Measurements from ENCODE around the gene A4GNT.
"Not testable (repeated sequence)": the region's sequence is repeated elsewhere in the genome, so short reads cannot be mapped to it uniquely, and the experiment has no call there.

The A4GNT gene

DNA sequence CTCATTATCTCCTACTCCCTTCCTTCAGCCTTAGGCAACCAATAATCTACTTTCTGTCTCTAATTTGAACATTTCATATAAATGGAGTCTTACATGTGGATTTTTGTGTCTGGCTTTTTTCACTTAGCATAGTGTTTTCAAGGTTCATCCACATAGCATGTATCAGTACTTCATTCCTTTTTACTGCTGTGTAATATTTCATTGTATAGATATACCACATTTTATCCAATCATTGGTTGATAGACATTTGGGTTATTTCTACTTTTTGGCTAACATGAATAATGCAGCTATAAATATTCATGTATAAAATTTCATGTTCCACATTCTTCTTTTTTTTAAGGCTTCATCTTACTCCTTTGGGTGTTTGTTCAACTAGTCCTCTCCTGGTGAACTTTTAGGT, 22.3 kb upstream of the A4GNT start:
- no peak overlapping the region for H3K9ac ChIP-seq (ENCODE audit: insufficient read length, low read depth)
- H3K27me3 ChIP-seq (ENCODE audit: insufficient read depth, insufficient read length), result no peaks in the 10 kb centered on the region
- H3K4me1 ChIP-seq (ENCODE audit: insufficient read depth, insufficient read length), result no peaks in the 10 kb centered on the region
- TF ChIP-seq ZNF274 (IDR thresholded peaks at IDR 0.05; ENCODE audit: low read depth, low read length), result no peak
- TF ChIP-seq SUZ12 (IDR thresholded peaks at IDR 0.05; ENCODE audit: extremely low read depth, insufficient read depth, insufficient read length), result no peak
- no peak for TF ChIP-seq YY1 (IDR thresholded peaks at IDR 0.05; ENCODE audit: insufficient read depth, insufficient read length)
- H3K36me3 ChIP-seq (ENCODE audit: insufficient read depth, insufficient read length, low read length), result no peaks in the 10 kb centered on the region
- DNase-seq (ENCODE audit: low read depth, low spot score), result no peak
- peaks cover 7% of the 10 kb centered on the region for H3K9me3 ChIP-seq (ENCODE audit: insufficient read depth, low read length)
- H3K4me3 ChIP-seq (ENCODE audit: insufficient read length, low read depth), result no peak overlapping the region

DNA sequence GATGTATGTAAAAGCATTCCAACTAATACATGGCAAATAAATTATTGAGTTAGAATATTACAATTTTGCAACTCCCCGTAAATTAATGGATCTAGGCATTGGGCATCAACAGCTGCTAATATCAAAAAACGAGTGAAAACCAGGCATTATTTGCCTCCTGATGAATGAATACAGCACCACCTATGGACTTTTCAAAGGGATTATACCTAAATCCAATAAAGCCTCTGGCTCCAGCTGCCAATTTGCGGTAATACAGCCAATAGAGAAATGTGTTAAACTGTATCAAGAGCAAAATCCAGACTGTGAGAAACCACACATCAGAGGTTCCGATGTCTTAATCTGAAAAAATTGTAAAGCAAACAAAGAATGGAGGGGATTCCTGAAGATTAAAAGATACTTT, 16.3 kb upstream of the A4GNT start:
- no peak for DNase-seq (ENCODE audit: low read depth, low spot score)
- Histone ChIP-seq H3K4me3 (ENCODE audit: insufficient read length, low read depth) (no peak overlapping the region), H3K36me3 (ENCODE audit: insufficient read depth, insufficient read length, low read length) (no peaks in the 10 kb centered on the region), H3K4me1 (ENCODE audit: insufficient read depth, insufficient read length) (no peaks in the 10 kb centered on the region), H3K9ac (ENCODE audit: insufficient read length, low read depth) (no peak overlapping the region), H3K27me3 (ENCODE audit: insufficient read depth, insufficient read length) (no peaks in the 10 kb centered on the region), H3K9me3 (ENCODE audit: insufficient read depth, low read length) (peaks cover 7% of the 10 kb centered on the region; the same call in 1 of the 2 replicates)
- TF ChIP-seq YY1 (IDR thresholded peaks at IDR 0.05; ENCODE audit: insufficient read depth, insufficient read length) (no peak), ZNF274 (IDR thresholded peaks at IDR 0.05; ENCODE audit: low read depth, low read length) (no peak), SUZ12 (IDR thresholded peaks at IDR 0.05; ENCODE audit: extremely low read depth, insufficient read depth, insufficient read length) (no peak)

DNA sequence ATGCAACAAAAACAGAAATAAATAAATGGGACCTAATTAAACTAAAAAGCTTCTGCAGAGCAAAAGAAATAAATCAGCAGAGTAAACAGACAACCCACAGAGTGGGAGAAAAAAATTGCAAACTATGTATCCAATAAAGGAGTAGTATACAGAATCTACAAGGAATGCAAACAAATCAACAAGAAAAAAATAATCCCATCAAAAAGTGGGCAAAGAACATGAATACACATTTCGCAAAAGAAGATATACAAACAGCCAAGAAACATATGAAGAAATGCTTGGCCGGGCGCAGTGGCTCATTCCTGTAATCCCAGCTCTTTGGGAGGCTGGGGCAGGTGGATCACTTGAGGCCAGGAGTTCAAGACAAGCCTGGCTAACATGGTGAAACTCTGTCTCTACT, 10.0 kb upstream of the A4GNT start:
- H3K36me3 ChIP-seq (ENCODE audit: insufficient read depth, insufficient read length, low read length); H3K4me1 ChIP-seq (ENCODE audit: insufficient read depth, insufficient read length); DNase-seq (ENCODE audit: low read depth, low spot score); H3K9ac ChIP-seq (ENCODE audit: insufficient read length, low read depth); H3K9me3 ChIP-seq (ENCODE audit: insufficient read depth, low read length); H3K4me3 ChIP-seq (ENCODE audit: insufficient read length, low read depth); H3K27me3 ChIP-seq (ENCODE audit: insufficient read depth, insufficient read length): not testable (repeated sequence)

DNA sequence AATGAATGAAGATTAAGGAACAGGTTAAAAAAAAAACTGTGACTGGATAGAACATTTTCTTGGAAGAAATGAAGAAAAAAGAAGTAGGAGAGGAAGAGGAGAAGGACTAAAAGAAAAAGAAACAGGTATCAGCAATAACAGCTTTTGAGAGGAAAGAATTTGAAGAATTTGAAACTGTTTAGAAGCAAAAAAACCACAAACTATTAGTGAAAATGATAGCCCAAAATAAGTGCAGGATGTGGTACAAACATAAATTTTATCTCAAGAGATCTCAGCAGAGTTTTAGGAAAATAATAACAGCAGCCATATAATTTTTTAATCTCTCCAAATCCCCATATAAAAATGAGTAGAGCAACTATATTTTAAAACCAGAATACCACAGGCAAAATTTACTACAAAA, 8.8 kb upstream of the A4GNT start:
- no peaks in the 10 kb centered on the region for H3K36me3 ChIP-seq (ENCODE audit: insufficient read depth, insufficient read length, low read length)
- H3K4me1 ChIP-seq (ENCODE audit: insufficient read depth, insufficient read length), result peaks cover 1% of the 10 kb centered on the region
- no peak for DNase-seq (ENCODE audit: low read depth, low spot score)
- H3K9ac ChIP-seq (ENCODE audit: insufficient read length, low read depth), result no peak overlapping the region
- H3K27me3 ChIP-seq (ENCODE audit: insufficient read depth, insufficient read length), result no peaks in the 10 kb centered on the region
- H3K4me3 ChIP-seq (ENCODE audit: insufficient read length, low read depth), result no peak overlapping the region
- TF ChIP-seq SUZ12 (IDR thresholded peaks at IDR 0.05; ENCODE audit: extremely low read depth, insufficient read depth, insufficient read length) (no peak), YY1 (IDR thresholded peaks at IDR 0.05; ENCODE audit: insufficient read depth, insufficient read length) (no peak), ZNF274 (IDR thresholded peaks at IDR 0.05; ENCODE audit: low read depth, low read length) (no peak)
- H3K9me3 ChIP-seq (ENCODE audit: insufficient read depth, low read length), result peaks cover 7% of the 10 kb centered on the region; the same call in 1 of the 2 replicates

DNA sequence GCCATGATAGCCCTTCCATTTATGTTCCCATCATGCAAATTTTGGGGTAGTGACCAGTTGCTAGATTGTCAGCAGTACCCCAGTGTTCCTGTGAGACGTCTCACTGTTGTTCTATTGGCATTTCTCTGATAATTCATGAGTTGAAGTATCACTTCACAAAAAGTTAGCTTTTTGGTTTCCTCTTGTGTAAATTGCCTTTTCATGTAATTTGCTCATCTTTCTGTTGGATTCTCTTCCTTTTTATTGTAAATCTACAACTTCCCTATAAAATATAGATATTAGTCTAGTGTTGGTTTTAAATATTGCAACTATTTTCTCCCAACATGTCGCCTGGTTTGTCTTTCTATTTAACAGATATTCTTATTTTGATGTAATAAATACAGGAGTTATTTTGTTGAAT, 7.5 kb upstream of the A4GNT start:
- Histone ChIP-seq H3K9me3 (ENCODE audit: insufficient read depth, low read length) (peaks cover 7% of the 10 kb centered on the region; the same call in 1 of the 2 replicates), H3K4me3 (ENCODE audit: insufficient read length, low read depth) (no peak overlapping the region), H3K9ac (ENCODE audit: insufficient read length, low read depth) (no peak overlapping the region), H3K27me3 (ENCODE audit: insufficient read depth, insufficient read length) (no peaks in the 10 kb centered on the region), H3K36me3 (ENCODE audit: insufficient read depth, insufficient read length, low read length) (no peaks in the 10 kb centered on the region), H3K4me1 (ENCODE audit: insufficient read depth, insufficient read length) (peaks cover 1% of the 10 kb centered on the region)
- no peak for DNase-seq (ENCODE audit: low read depth, low spot score)
- TF ChIP-seq SUZ12 (IDR thresholded peaks at IDR 0.05; ENCODE audit: extremely low read depth, insufficient read depth, insufficient read length) (no peak), YY1 (IDR thresholded peaks at IDR 0.05; ENCODE audit: insufficient read depth, insufficient read length) (no peak), ZNF274 (IDR thresholded peaks at IDR 0.05; ENCODE audit: low read depth, low read length) (no peak)

DNA sequence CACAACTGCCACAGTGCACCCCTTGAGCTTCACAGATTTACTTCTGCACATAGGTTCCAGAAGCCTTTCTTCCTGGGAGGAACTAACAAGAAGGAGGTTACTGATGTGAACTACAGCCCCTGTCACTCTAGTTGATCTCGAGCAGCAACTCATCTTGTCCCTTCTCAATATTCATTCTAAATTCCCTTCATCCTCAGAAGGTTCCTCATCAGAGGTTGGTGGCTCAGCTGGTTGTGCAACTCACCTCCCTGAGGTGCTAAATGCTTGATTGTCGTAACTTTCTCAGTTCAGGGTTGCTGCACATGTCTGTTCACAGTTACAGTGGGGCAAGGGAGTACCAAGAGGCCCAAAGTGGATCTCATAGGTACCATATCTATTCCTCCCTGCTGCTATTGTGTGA, 5.7 kb upstream of the A4GNT start:
- Histone ChIP-seq H3K4me3 (ENCODE audit: insufficient read length, low read depth) (no peak overlapping the region), H3K9ac (ENCODE audit: insufficient read length, low read depth) (no peak overlapping the region)

DNA sequence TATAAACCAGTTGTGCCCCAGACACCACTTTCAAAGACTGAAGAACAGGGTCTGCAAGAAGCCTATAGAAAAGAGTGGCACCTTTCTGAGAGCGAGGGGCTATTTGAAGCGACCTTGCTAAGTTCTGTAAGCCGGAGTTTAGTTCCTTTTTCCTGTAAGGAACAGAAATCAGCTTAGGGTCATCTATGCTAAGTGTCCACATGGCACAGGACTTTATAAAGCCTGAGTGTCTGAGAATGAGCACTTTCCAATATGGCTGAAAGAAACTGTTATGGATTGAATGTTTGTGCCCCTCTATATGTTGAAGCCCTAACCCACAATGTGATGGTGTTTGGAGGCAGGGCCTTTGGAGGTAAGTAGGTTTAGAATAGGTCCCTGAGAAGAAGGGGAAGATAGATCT, 4.0 kb upstream of the A4GNT start:
- Histone ChIP-seq H3K36me3 (ENCODE audit: insufficient read depth, insufficient read length, low read length) (no peaks in the 10 kb centered on the region), H3K4me1 (ENCODE audit: insufficient read depth, insufficient read length) (no peaks in the 10 kb centered on the region), H3K4me3 (ENCODE audit: insufficient read length, low read depth) (no peak overlapping the region), H3K9me3 (ENCODE audit: insufficient read depth, low read length) (no peaks in the 10 kb centered on the region), H3K9ac (ENCODE audit: insufficient read length, low read depth) (no peak overlapping the region), H3K27me3 (ENCODE audit: insufficient read depth, insufficient read length) (no peaks in the 10 kb centered on the region)
- no peak for DNase-seq (ENCODE audit: low read depth, low spot score)
- TF ChIP-seq YY1 (IDR thresholded peaks at IDR 0.05; ENCODE audit: insufficient read depth, insufficient read length) (no peak), ZNF274 (IDR thresholded peaks at IDR 0.05; ENCODE audit: low read depth, low read length) (no peak), SUZ12 (IDR thresholded peaks at IDR 0.05; ENCODE audit: extremely low read depth, insufficient read depth, insufficient read length) (no peak)

More for the DNA sequence above, 5.7 kb upstream of the A4GNT start:
- Histone ChIP-seq H3K4me1 (ENCODE audit: insufficient read depth, insufficient read length) (peaks cover 1% of the 10 kb centered on the region), H3K27me3 (ENCODE audit: insufficient read depth, insufficient read length) (no peaks in the 10 kb centered on the region), H3K9me3 (ENCODE audit: insufficient read depth, low read length) (no peaks in the 10 kb centered on the region), H3K36me3 (ENCODE audit: insufficient read depth, insufficient read length, low read length) (no peaks in the 10 kb centered on the region)
- no peak for DNase-seq (ENCODE audit: low read depth, low spot score)
- TF ChIP-seq YY1 (IDR thresholded peaks at IDR 0.05; ENCODE audit: insufficient read depth, insufficient read length) (no peak), SUZ12 (IDR thresholded peaks at IDR 0.05; ENCODE audit: extremely low read depth, insufficient read depth, insufficient read length) (no peak), ZNF274 (IDR thresholded peaks at IDR 0.05; ENCODE audit: low read depth, low read length) (no peak)

DNA sequence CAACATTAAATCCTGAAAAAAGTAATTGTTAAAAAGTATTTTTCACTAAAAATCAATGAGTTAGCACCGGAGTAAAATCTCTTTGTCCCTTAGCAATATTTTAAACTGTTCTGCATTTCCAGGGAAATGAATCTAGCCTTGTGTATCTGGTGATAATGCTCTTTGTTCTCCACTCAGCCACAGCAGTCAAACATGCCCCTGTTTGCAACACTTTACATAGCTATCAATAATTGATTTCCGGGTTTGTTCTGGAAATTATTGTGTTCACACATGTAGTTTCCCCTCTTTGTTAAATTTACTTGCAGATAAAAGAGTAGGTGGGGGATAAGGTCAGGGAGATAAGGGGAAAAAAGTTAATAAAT, 3.6 kb upstream of the A4GNT start:
- TF ChIP-seq YY1 (IDR thresholded peaks at IDR 0.05; ENCODE audit: insufficient read depth, insufficient read length) (no peak), ZNF274 (IDR thresholded peaks at IDR 0.05; ENCODE audit: low read depth, low read length) (no peak), SUZ12 (IDR thresholded peaks at IDR 0.05; ENCODE audit: extremely low read depth, insufficient read depth, insufficient read length) (no peak)
- DNase-seq (ENCODE audit: low read depth, low spot score), result no peak
- Histone ChIP-seq H3K9ac (ENCODE audit: insufficient read length, low read depth) (no peak overlapping the region), H3K9me3 (ENCODE audit: insufficient read depth, low read length) (no peaks in the 10 kb centered on the region), H3K4me3 (ENCODE audit: insufficient read length, low read depth) (no peak overlapping the region), H3K36me3 (ENCODE audit: insufficient read depth, insufficient read length, low read length) (no peaks in the 10 kb centered on the region), H3K4me1 (ENCODE audit: insufficient read depth, insufficient read length) (no peaks in the 10 kb centered on the region), H3K27me3 (ENCODE audit: insufficient read depth, insufficient read length) (no peaks in the 10 kb centered on the region)
